ENCODE data around the gene LARGE1.

LARGE1 gene

DNA sequence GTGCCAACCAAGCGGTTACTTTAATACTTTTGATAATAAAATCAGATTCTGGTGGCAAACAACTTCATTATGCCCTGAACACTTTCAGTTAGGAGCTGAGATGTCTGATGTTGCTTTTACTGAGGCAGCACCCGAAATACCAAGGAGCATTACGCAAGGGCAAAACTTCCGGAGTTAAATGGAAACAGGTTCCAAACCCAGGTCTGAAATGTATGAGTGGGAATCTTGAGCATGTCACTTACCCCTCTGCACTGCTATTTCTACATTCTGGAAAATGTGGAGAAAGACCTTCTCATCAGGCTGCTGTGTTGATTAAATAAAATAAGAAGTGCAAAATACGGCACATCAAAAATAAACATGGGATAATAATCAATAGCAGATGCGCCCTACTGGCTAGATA, 315.1 kb downstream of the LARGE1 start:
- H3K4me2 ChIP-seq (ENCODE audit: low read depth, low read length, poor library complexity, severe bottlenecking) = no peak overlapping the region
- H3K4me3 ChIP-seq (ENCODE audit: insufficient read depth, low read length, poor library complexity, severe bottlenecking) = no peak overlapping the region
- no peaks in the 10 kb centered on the region for H3K9me2 ChIP-seq (replicated peaks; ENCODE audit: insufficient read depth, low read length)
- TF ChIP-seq, protein P1, sequence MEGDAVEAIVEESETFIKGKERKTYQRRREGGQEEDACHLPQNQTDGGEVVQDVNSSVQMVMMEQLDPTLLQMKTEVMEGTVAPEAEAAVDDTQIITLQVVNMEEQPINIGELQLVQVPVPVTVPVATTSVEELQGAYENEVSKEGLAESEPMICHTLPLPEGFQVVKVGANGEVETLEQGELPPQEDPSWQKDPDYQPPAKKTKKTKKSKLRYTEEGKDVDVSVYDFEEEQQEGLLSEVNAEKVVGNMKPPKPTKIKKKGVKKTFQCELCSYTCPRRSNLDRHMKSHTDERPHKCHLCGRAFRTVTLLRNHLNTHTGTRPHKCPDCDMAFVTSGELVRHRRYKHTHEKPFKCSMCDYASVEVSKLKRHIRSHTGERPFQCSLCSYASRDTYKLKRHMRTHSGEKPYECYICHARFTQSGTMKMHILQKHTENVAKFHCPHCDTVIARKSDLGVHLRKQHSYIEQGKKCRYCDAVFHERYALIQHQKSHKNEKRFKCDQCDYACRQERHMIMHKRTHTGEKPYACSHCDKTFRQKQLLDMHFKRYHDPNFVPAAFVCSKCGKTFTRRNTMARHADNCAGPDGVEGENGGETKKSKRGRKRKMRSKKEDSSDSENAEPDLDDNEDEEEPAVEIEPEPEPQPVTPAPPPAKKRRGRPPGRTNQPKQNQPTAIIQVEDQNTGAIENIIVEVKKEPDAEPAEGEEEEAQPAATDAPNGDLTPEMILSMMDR (IDR thresholded peaks at IDR 0.05; ENCODE audit: insufficient read depth, low read length, poor library complexity, severe bottlenecking) = no peak
- TF ChIP-seq EZH2phosphoT487 (conservative IDR thresholded peaks at IDR 0.05; ENCODE audit: low read length) = no peak
- no peaks in the 10 kb centered on the region for H3K9me3 ChIP-seq (ENCODE audit: insufficient read depth, low read length)
- no peak overlapping the region for H2AFZ ChIP-seq (ENCODE audit: low read depth, low read length, severe bottlenecking)
- H3K9ac ChIP-seq (ENCODE audit: low read length) = no peak overlapping the region
- no peaks in the 10 kb centered on the region for H3K27me3 ChIP-seq (ENCODE audit: low read length)
- H3K36me3 ChIP-seq (ENCODE audit: low read length) = no peaks in the 10 kb centered on the region
- no peaks in the 10 kb centered on the region for H4K20me1 ChIP-seq (ENCODE audit: low read depth, low read length)
- H3F3A ChIP-seq (ENCODE audit: insufficient read depth) = no peaks in the 10 kb centered on the region
- H3K79me2 ChIP-seq (ENCODE audit: insufficient read depth, low read length) = no peaks in the 10 kb centered on the region
- H3K27ac ChIP-seq (ENCODE audit: low read depth, low read length) = no peak overlapping the region

DNA sequence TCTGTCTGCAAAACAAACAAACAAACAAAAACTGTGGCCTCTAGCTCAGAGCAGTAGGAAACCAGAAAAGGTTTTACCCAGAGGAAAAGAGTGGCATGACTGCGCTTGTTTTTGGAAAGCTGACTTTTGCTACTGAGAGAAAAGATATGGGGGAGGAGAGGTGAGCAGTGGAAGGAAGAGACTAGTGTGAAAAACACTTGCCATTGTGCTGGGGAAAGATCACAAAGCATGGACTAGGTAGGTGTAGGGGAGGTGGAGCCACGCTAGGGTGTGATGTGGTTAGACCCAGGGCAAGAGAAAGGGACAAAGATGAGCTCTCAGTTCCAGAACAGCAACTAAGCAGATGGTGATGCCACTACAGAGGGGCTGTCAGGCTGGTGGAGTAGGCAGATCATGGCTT, 319.2 kb downstream of the LARGE1 start:
- Histone ChIP-seq H4K20me1 (ENCODE audit: low read depth, low read length) (no peaks in the 10 kb centered on the region), H3K36me3 (ENCODE audit: low read length) (no peaks in the 10 kb centered on the region), H2AFZ (ENCODE audit: low read depth, low read length, severe bottlenecking) (no peak overlapping the region), H3K79me2 (ENCODE audit: insufficient read depth, low read length) (no peaks in the 10 kb centered on the region), H3K4me2 (ENCODE audit: low read depth, low read length, poor library complexity, severe bottlenecking) (no peak overlapping the region), H3K9ac (ENCODE audit: low read length) (no peak overlapping the region), H3F3A (ENCODE audit: insufficient read depth) (no peaks in the 10 kb centered on the region), H3K4me3 (ENCODE audit: insufficient read depth, low read length, poor library complexity, severe bottlenecking) (no peak overlapping the region), H3K27ac (ENCODE audit: low read depth, low read length) (no peak overlapping the region), H3K9me2 (replicated peaks; ENCODE audit: insufficient read depth, low read length) (no peaks in the 10 kb centered on the region), H3K27me3 (ENCODE audit: low read length) (no peaks in the 10 kb centered on the region), H3K9me3 (ENCODE audit: insufficient read depth, low read length) (no peaks in the 10 kb centered on the region)
- TF ChIP-seq, protein P1 (IDR thresholded peaks at IDR 0.05; ENCODE audit: insufficient read depth, low read length, poor library complexity, severe bottlenecking) = no peak
- no peak for TF ChIP-seq EZH2phosphoT487 (conservative IDR thresholded peaks at IDR 0.05; ENCODE audit: low read length)

DNA sequence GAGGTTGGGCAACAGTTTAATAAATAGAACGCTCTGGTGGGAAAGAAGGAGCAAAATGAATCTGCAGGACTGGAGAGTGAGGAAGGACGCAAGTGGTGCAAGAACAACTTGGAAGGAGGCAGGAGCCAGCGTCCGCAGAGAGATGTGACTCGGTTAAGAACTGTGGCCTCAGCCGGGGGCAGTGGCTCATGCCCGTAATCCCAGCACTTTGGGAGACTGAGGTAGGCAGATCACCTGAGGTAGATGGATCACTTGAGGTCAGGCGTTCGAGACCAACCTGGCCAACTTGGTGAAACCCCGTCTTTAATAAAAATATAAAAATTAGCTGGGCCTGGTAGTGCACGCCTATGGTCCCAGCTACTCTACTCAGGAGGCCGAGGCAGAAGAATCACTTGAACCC, 319.7 kb downstream of the LARGE1 start:
- Histone ChIP-seq H3K9ac (ENCODE audit: low read length) (no peak overlapping the region), H3K36me3 (ENCODE audit: low read length) (no peaks in the 10 kb centered on the region), H2AFZ (ENCODE audit: low read depth, low read length, severe bottlenecking) (no peak overlapping the region), H3K9me2 (replicated peaks; ENCODE audit: insufficient read depth, low read length) (no peaks in the 10 kb centered on the region), H3K4me2 (ENCODE audit: low read depth, low read length, poor library complexity, severe bottlenecking) (no peak overlapping the region), H3K79me2 (ENCODE audit: insufficient read depth, low read length) (no peaks in the 10 kb centered on the region), H3K27ac (ENCODE audit: low read depth, low read length) (no peak overlapping the region), H4K20me1 (ENCODE audit: low read depth, low read length) (no peaks in the 10 kb centered on the region), H3K4me3 (ENCODE audit: insufficient read depth, low read length, poor library complexity, severe bottlenecking) (no peak overlapping the region), H3K27me3 (ENCODE audit: low read length) (no peaks in the 10 kb centered on the region), H3F3A (ENCODE audit: insufficient read depth) (no peaks in the 10 kb centered on the region), H3K9me3 (ENCODE audit: insufficient read depth, low read length) (no peaks in the 10 kb centered on the region)
- TF ChIP-seq EZH2phosphoT487 (conservative IDR thresholded peaks at IDR 0.05; ENCODE audit: low read length) = no peak
- TF ChIP-seq, protein P1 (IDR thresholded peaks at IDR 0.05; ENCODE audit: insufficient read depth, low read length, poor library complexity, severe bottlenecking) = no peak

All from SU-DHL-6 (cell line).